D721Med (cell line): ENCODE data around the gene CDRT4.

ENCODE experiments used
- DNase-seq: peaks from one replicate; pipeline ENCODE4 v3.0.0; 2011; ENCODE audit warnings: low spot score; ENCODE audit not compliant: insufficient read length
- FAIRE-seq: peaks from 2 replicates; lab custom pipeline; 2011; peaks lifted over from hg19 to GRCh38; lab: Jason Lieb, UNC
- TF ChIP-seq, protein P1 (sequence below): IDR thresholded peaks from 2 replicates; pipeline ENCODE4 v1.5.1; 2012; ENCODE audit warnings: mild to moderate bottlenecking, control low read depth; ENCODE audit not compliant: insufficient read depth; ENCODE audit errors: missing control alignments

CDRT4 gene

DNA sequence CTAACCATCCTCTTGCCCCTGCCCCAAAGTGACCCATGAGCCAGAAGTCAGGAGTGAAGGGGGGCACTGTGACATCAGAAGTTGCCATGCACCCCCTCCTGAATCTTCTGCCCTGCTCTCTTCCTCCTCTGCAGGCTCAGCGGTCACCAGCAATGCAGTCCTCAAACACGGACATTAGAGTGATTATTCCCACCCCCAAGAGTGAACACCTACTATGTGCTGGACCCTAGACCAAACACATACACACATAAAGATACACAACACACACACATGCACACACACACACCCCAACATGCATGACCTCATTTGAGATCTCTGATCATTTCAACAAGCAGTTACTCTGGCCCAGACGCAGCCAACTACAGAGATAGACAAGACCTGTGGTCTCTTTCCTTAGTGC lies at the start of gene CDRT4:
TSS of gene CDRT4 (minus strand) at position 30 of the 400 bp plus-strand sequence. CDS start 27,383 bp downstream, outside the sequence.
- TF ChIP-seq, protein P1, sequence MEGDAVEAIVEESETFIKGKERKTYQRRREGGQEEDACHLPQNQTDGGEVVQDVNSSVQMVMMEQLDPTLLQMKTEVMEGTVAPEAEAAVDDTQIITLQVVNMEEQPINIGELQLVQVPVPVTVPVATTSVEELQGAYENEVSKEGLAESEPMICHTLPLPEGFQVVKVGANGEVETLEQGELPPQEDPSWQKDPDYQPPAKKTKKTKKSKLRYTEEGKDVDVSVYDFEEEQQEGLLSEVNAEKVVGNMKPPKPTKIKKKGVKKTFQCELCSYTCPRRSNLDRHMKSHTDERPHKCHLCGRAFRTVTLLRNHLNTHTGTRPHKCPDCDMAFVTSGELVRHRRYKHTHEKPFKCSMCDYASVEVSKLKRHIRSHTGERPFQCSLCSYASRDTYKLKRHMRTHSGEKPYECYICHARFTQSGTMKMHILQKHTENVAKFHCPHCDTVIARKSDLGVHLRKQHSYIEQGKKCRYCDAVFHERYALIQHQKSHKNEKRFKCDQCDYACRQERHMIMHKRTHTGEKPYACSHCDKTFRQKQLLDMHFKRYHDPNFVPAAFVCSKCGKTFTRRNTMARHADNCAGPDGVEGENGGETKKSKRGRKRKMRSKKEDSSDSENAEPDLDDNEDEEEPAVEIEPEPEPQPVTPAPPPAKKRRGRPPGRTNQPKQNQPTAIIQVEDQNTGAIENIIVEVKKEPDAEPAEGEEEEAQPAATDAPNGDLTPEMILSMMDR = no peak
- DNase-seq (no peak), FAIRE-seq (no peak)

DNA sequence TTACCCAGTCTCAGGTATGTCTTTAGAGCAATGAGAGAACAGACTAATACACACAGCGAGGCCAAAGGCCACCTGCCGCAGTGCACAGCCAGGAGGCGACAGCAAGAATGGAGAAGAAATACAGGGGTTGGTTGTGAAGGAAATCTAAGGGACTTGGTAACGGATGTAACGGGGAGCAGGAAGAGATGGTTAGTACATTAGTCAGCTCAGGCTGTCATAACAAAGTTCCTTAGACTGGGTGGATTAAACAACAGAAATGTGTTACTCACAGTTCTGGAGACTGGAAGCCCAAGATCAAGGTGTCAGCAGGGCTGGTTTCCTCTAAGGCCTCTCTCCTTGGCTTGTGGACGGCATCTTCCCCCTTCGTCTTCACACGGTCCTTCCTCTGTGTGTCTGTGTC lies 48.7 kb upstream of the CDRT4 start:
- DNase-seq = no peak
- FAIRE-seq = no peak
- TF ChIP-seq, protein P1 = no peak

DNA sequence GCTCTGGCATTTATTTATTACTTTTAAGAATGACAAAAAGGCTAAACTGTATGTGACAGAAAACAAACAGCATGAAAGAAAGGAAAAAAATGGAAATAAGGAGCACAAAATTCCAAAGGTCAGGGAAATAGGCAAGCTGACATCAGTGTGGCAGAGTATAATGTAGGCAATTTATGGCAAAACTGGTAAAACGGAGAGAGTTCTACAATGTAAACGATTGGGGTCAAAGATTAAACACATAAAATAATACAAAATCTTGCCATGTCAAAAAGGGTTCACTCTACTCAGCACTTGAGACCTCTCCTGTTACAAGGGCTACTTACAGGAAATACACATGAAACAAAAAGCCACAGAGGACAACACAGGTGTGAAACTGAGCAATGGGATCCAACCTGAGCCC lies 47.0 kb upstream of the CDRT4 start:
- TF ChIP-seq, protein P1 = no peak
- no peak for DNase-seq
- no peak for FAIRE-seq

DNA sequence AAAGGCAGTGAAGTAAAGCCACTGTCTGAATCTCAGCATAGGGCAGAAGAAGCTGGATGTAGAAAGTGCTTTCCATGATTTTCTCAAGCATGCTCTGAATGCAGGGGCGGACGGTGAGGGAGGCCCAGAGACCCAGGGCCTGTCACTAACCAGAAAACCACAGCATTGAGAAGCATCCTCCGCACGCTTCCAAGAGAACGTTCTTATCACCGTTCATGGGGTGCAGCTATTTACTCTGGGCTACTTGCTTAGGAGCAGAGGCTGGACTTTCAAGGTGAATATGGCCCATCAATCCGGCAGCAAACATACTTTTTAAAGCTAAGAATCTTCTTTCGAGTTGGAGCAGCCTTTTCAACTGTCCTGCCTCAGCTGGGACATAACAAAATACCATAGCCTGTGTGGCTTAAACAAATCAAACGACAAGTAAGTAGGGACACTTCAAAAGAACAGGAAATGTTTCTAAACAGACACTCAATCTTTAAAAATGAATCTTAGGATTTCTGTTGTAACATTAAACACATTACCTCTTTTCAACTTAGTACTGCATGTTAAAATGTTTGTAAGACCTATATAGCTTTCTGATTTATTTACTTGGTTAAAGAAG lies 46.5 kb upstream of the CDRT4 start:
- DNase-seq (no peak), FAIRE-seq (no peak)
- TF ChIP-seq, protein P1 = no peak

DNA sequence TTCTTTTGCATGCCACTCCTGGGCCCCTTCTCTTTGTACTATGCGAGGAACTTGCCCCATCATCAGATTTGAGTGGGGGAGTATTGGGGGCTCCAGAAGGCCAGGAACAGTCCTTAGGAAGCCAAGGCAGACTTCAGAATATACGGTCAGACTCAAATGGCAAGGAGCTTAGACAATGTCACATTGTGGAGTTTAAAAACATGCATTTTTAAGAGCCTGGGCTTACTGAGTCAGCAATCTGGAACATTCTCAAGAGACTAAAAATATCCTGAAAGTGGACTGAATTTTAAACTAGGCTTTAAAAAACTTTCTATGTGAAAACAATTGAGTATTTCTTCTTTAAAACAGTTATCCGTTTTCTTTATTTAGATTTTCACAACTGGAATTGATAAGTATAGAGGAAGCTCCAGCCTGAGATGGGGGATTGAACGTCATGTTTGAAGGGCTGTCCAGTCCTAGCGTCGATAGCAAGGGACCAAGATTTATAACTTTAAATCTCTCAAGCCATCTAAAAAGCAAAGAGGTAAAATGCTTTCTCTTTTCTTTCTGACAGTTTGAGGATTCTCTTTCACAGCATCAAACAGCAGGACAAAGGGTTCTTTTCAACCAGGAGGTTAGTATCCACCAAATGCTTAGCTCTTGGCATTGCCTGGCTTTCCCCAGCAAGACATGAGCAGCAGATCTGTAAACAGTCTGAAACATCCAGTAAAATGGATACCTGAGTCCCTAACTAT lies 45.8 kb upstream of the CDRT4 start:
- TF ChIP-seq, protein P1 = no peak
- FAIRE-seq (no peak), DNase-seq (no peak)

DNA sequence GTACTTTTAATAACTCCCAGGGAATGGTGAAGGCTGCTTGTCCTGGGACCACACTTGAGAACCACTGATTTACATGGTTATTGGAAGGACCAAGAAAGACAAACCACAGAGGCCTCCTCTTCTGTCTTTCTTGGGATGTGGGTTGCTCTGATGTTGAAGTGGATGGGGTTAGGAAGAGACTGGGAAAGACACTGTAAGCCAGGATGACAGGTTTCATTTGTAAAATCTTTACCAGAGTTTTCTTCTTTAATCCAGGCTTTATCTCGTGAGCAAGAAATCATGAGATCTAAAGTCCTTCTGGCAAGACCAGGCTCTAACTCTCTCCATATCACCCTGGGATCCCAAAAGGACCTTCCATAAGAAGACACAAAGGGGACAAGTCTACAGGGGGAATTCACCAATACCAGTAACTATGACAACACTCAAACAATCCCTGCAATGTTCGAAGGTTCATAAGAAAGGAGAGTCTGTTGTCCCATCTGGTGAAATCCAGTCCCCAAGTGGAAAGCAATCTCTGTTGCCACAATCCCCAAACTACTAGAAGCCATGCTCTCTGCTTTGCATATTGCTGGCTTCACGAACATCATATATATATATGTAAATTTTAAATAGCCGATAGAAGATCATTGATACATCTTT lies 44.8 kb upstream of the CDRT4 start:
- TF ChIP-seq, protein P1 = no peak
- DNase-seq (no peak), FAIRE-seq (no peak)
